22Rv1 (cell line): Measurements from ENCODE around the gene ACOX2.

Source experiments
- H3K27ac ChIP-seq: fragments of 450-650 bp; 2 replicates; pipeline ENCODE4 v1.5.1; 2017
- ZFX ChIP-seq: fragments of 450-650 bp; IDR thresholded peaks from 2 replicates; pipeline ENCODE4 v1.6.1; 2017; ENCODE audit warnings: antibody characterized with exemption, borderline replicate concordance
- TF ChIP-seq, protein P1 (sequence below): fragments of 450-650 bp; IDR thresholded peaks from 2 replicates; pipeline ENCODE4 v1.5.1; 2017; ENCODE audit warnings: mild to moderate bottlenecking

Gene ACOX2

DNA sequence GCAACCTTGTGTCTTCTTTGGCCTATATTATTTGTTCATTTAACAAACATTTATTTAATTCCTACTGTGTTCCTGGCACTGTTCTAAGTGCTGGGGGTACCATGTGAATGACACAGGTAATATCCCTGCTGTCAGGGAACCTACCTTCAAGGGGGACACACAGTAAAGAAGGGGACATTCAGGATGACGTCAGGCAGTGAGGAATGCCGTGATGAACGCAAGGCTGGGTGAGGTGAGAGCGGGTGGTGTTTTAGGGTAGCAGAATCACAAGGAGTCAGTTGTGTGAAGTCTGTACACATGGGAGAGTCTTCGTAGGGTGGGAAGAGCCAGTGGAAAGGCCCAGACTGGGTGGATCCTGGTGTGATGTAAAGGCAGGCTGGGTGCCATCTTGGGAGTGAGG, 41.9 kb upstream of the ACOX2 start:
- H3K27ac ChIP-seq, result no peak overlapping the region
- TF ChIP-seq ZFX, result no peak
- TF ChIP-seq, protein P1, sequence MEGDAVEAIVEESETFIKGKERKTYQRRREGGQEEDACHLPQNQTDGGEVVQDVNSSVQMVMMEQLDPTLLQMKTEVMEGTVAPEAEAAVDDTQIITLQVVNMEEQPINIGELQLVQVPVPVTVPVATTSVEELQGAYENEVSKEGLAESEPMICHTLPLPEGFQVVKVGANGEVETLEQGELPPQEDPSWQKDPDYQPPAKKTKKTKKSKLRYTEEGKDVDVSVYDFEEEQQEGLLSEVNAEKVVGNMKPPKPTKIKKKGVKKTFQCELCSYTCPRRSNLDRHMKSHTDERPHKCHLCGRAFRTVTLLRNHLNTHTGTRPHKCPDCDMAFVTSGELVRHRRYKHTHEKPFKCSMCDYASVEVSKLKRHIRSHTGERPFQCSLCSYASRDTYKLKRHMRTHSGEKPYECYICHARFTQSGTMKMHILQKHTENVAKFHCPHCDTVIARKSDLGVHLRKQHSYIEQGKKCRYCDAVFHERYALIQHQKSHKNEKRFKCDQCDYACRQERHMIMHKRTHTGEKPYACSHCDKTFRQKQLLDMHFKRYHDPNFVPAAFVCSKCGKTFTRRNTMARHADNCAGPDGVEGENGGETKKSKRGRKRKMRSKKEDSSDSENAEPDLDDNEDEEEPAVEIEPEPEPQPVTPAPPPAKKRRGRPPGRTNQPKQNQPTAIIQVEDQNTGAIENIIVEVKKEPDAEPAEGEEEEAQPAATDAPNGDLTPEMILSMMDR, result no peak

DNA sequence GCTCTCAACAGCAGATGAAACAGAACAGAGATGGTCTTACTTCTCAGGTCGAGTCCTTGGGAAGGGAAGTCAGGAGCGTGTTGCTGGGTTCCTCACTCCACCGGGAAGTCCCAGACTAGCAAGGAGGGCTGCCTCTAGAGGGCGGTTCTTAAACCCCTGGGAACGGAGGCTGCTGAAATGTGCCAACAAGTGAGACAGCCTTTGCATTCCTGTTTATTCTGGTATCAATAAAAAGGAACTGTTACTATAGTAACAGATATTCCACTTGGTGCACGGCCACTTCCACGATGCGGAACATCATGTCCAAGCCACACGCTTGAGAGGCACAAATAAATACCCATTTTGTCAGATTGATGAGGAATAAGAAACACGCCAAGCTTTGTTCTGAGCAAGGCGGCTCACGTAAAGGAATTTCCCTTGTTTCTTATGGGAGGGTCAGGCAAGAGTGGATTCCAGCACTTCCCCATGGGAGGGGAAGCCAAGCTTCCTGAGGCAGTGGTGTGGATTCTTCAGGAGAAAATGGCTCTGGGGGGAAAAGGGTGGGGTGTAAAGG, 40.4 kb upstream of the ACOX2 start, which contains the start of gene FAM107A:
TSS of gene FAM107A (minus strand) at position 123 of the 553 bp plus-strand sequence. CDS start 7,531 bp downstream, outside the sequence.
- TF ChIP-seq, protein P1, result no peak; the same call in 1 of the 2 replicates
- TF ChIP-seq ZFX, result no peak

DNA sequence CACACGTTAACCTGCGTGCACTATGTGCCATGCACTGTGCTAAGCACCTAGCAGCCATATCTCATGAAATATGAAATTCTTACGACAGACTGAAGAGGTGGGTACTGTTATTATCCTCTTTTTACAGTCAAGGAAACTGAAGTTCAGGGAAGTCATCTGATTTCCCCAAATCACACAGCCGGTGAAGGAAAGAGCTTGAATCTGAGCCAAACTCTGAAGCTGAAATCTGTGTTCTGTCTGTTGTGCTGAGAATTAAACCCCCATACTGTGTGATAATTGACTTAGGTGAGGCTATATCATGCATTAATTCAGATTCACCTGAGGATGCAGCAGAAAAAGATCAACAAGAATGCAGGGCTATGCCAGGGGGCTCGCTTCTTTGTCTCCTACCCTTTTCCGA, 39.7 kb upstream of the ACOX2 start:
- no peak for TF ChIP-seq ZFX
- TF ChIP-seq, protein P1, result no peak
- no peak overlapping the region for H3K27ac ChIP-seq

More for the DNA sequence above, 40.4 kb upstream of the ACOX2 start, which contains the start of gene FAM107A:
- H3K27ac ChIP-seq, result no peak within 1 kb of the TSS

DNA sequence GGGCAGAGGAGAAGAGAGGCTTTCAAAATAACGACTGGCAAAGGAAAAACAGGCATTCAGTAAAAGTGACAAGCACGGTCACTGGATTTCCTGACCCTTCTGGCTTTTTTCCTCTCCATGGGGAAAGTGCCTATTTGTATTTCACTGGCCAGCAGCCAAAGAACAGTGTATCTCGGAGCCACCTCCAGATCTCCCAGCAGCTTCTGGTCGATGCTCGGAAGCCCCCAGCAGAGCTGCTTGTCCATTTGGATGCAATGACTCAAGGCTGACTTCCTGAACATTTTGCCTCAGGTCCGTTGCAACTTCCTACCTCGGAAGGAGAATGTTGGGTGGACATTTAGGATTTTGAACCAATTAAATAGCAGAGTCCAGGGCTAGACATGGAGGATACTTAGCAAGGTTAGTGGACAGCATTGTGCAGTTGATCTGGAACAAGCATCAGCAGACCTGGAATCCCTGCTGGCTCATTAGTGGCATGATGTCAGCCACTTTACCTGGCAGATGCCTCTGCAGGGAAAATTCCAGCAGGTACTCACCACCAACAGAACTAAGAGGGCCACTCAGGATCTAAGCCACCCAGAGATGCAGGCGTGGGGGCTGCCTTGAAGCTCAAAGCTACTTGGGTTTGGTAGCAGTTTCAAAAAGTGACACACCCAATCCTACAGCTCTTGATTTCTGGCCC, 39.1 kb upstream of the ACOX2 start:
- no peak overlapping the region for H3K27ac ChIP-seq
- TF ChIP-seq, protein P1, result no peak
- no peak for TF ChIP-seq ZFX

DNA sequence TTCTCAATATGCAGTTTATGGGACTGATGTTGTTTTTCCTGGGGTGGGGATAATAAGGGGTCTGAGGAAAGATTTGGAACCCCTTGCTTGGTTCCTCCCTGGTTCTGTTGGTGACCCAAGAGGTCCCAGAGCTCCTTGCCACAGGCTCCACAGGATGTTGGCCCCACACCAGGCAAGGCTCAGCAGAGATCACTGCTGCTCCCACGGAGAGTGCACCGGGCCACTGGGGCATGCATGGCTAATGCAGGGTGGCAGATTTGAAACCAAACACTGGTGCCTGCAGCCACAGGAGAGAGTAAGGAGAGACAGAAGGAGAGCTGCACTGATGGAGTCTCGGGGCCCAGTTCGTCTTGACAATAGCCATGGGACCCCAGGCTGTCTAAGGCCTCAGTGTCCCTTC, 37.7 kb upstream of the ACOX2 start:
- TF ChIP-seq ZFX, result no peak
- TF ChIP-seq, protein P1, result no peak
- no peak overlapping the region for H3K27ac ChIP-seq

DNA sequence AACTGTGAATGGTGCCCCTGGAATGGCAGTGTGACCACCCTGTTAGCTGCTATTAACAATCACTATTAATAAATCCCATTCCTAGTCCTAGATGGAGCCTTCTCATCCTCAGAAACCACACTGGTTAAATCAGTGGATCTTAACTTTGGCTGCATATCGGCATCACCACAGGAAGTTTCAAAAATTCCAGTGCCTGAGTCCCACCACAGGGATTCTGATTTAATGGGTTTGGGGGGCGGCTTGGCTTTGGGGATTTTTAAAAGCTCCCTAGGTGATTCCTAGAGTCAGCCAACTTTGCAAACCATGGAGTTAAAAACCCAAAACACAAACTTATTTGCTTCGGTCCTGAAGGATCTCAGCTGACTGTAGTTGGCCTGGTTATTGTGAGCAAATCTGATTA, 37.1 kb upstream of the ACOX2 start:
- TF ChIP-seq, protein P1, result no peak
- no peak for TF ChIP-seq ZFX
- H3K27ac ChIP-seq, result no peak overlapping the region

DNA sequence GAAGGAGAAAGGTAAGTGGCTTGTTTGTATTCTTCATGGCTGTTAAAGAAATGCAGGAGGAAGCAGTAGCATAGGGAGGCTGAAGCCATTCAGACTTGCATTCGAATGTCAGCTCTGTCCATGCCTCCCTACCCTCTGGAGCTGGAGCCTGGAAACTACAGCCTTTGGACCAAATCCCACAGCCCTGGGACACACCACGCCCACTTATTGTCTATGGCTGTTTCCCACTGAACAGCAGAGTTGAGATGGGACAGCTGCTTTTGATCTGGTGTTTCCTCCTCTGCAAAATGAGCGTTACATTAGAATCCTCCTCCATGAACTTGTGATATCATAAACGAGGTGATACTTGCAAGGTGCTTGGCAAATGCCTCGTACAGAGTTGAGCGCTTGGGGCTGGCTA, 36.6 kb upstream of the ACOX2 start:
- no peak for TF ChIP-seq ZFX
- TF ChIP-seq, protein P1, result no peak
- H3K27ac ChIP-seq, result no peak overlapping the region
